Naive B cell (primary cell): ENCODE measurements around the gene USP31. TPM values are rescaled to one million over a fixed set of nuclear protein-coding genes. Genes with fewer than 3 reads are reported as not detected.

Experiments
- ATAC-seq, 2 donors: fragments of 150-1000 bp; cut with Tn5 transposase; 2 replicates each; pipeline ENCODE4 v1.10.0; 2021; ENCODE audit warnings: low read depth in 2 of 2, mild to moderate bottlenecking in 2 of 2, moderate library complexity in 2 of 2
- DNase-seq: peaks from one replicate; pipeline ENCODE4 v3.0.0; 2022
- H3K27ac Mint-ChIP-seq, 6 donors: one replicate each; pipeline ENCODE4 v1.8.0; 2020 to 2022; ENCODE audit warnings: mild to moderate bottlenecking in 6 of 6, mixed read lengths in 6 of 6, moderate library complexity in 5 of 6, inconsistent platforms in 2 of 6
- H3K27me3 Mint-ChIP-seq, 3 donors: one replicate each; pipeline ENCODE4 v1.8.0; 2021 to 2022; ENCODE audit warnings: mixed read lengths in 3 of 3, mild to moderate bottlenecking in 1 of 3
- H3K36me3 Mint-ChIP-seq, 2 donors: one replicate each; pipeline ENCODE4 v1.8.0; 2020 to 2022; ENCODE audit warnings: mixed read lengths in 2 of 2, inconsistent platforms in 1 of 2, mild to moderate bottlenecking in 1 of 2
- H3K4me1 Mint-ChIP-seq, 3 donors: one replicate each; pipeline ENCODE4 v1.8.0; 2020 to 2022; ENCODE audit warnings: mixed read lengths in 3 of 3, inconsistent platforms in 1 of 3, mild to moderate bottlenecking in 1 of 3, moderate library complexity in 1 of 3
- H3K4me3 Mint-ChIP-seq, 8 donors: one replicate each; pipeline ENCODE4 v1.8.0; 2020 to 2022; ENCODE audit warnings: mild to moderate bottlenecking in 8 of 8, mixed read lengths in 8 of 8, moderate library complexity in 8 of 8, inconsistent platforms in 2 of 8
- H3K9me3 Mint-ChIP-seq, 7 donors: one replicate each; pipeline ENCODE4 v1.8.0; 2020 to 2022; ENCODE audit warnings: mixed read lengths in 7 of 7, mild to moderate bottlenecking in 5 of 7, inconsistent platforms in 2 of 7, moderate library complexity in 1 of 7
- polyA plus RNA-seq, 6 donors: library from polyadenylated mRNA; unstranded; fragments of 300-500 nt; fragmentation: Illumina TruSeq; gene quantifications; one replicate each; pipeline ENCODE4 v1.2.3, GENCODE V29; 2021; ENCODE audit warnings: low read depth in 6 of 6

USP31 gene
- polyA plus RNA-seq, 6 donors from 2014 or later = 0.21 to 0.48 (median 0.27) TPM; not detected in 1

DNA sequence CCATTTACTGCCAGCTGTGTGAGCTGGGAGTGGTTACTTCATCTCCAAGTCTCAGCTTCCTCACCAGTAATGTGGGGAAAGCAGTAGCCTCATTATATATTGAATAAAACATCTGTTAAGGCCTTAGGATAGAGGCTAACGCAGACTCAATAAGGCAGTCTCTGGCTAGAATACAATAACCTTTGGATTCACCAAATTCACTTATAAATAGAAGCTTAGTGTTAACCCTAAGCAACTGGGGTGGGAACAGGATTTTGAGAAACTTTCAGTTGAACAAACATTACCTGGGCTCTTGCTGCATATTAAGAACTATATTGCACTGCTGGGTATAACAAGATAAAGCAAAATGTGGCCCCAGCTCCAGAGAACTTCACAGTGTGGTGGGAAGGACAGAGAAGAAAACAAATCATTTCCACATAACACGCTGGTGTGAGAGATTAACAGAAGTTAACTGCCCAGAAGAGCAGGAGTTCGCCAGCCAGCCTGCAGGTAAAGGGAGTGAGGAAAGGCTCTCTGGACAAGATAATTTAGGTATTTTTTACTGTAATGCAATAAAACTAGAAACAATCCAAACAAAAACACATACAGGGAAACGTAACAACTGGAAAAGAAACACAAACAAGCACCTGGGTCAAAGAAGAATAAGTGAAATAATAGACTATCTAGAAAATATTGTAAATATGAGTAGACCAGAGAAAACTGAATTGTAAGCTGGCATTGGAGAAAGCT lies 57.0 kb downstream of the USP31 start:
- no peak overlapping the region for H3K27ac Mint-ChIP-seq
- no peak for DNase-seq
- no peak for ATAC-seq
- no peaks in the 10 kb centered on the region for H3K9me3 Mint-ChIP-seq
- H3K4me3 Mint-ChIP-seq = no peak overlapping the region
- no peaks in the 10 kb centered on the region for H3K27me3 Mint-ChIP-seq
- peaks cover 15 to 20% of the 10 kb centered on the region in 2 donors for H3K36me3 Mint-ChIP-seq
- H3K4me1 Mint-ChIP-seq = peaks cover 0 to 11% (median 0%) of the 10 kb centered on the region in 3 donors

DNA sequence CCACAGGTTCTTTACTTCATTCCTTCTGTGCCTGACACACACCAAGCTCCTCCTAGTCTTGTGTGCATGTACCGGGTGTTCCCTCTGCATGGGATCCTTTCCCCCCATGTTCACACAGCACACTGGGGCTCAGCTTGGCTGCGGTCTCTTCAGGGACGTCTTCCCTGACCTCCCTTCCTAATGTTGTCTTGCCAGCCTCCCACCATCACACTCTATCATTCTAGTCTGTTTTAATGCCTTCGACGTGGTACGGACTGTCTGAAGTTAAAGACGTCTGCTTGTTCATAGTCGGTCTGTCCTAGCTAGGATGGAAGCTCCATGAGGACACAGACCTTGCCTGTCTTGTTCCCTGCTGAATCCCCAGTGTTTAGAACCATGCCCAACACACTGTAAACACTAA lies 60.1 kb downstream of the USP31 start:
- Mint-ChIP-seq H3K27ac (no peak overlapping the region), H3K4me1 (no peaks in the 10 kb centered on the region), H3K4me3 (peak overlapping the region in 1 of 8 donors; percentile 51), H3K36me3 (peaks cover 7 to 10% of the 10 kb centered on the region in 2 donors), H3K9me3 (no peaks in the 10 kb centered on the region), H3K27me3 (no peaks in the 10 kb centered on the region)
- ATAC-seq = no peak
- no peak for DNase-seq

DNA sequence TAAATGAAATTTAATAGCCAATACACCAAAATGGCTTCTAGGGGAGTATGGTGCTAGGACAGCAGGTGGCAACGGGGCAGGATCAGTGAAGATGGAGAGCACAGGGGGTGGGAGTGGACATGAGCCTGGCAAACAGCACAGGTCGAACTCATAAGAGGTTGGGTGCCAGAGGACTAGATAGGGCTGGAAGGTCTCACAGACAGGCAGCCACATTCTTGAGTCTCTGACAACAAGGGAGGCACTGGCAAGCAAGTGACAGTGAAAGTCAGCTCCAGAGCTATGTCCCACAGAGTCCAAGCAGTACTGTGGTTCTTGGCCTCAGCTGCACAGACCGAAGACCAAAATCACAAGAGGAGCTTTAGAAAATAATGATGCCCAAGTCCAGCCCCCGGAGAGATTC lies 61.2 kb downstream of the USP31 start:
- Mint-ChIP-seq H3K27ac (no peak overlapping the region), H3K27me3 (no peaks in the 10 kb centered on the region), H3K36me3 (peaks cover 0 to 2% of the 10 kb centered on the region in 2 donors), H3K4me1 (no peaks in the 10 kb centered on the region), H3K4me3 (no peak overlapping the region), H3K9me3 (no peaks in the 10 kb centered on the region)
- DNase-seq = no peak
- no peak for ATAC-seq

DNA sequence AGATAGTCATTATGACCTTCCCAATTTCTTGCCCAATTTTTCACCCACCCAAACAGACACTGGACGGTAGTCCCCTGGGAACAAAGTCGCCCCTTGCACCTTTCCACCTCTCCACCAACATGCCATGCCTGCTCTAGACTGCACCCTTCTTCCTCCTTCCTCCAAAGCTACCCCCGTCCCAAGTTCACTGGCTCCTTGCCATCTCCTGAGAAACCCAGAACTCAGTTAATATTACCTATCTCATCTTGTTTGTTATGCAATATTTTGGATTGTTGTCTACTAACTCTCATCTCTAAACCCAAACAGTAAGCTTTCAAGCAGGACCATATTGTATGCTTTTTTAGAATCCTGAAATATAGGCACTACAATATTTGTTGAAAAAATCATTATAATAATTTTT lies 63.3 kb downstream of the USP31 start:
- no peak for DNase-seq
- no peaks in the 10 kb centered on the region for H3K4me1 Mint-ChIP-seq
- H3K27me3 Mint-ChIP-seq = no peaks in the 10 kb centered on the region
- H3K36me3 Mint-ChIP-seq = peaks cover 4 to 8% of the 10 kb centered on the region in 2 donors
- H3K9me3 Mint-ChIP-seq = no peaks in the 10 kb centered on the region
- no peak for ATAC-seq
- H3K27ac Mint-ChIP-seq = peak overlapping the region in 2 of 6 donors; percentile 9 to 15
- no peak overlapping the region for H3K4me3 Mint-ChIP-seq

- no peak for DNase-seq
Measured at GRCh38 chr16:23082161-23082788, 67.0 kb downstream of the USP31 start.

DNA sequence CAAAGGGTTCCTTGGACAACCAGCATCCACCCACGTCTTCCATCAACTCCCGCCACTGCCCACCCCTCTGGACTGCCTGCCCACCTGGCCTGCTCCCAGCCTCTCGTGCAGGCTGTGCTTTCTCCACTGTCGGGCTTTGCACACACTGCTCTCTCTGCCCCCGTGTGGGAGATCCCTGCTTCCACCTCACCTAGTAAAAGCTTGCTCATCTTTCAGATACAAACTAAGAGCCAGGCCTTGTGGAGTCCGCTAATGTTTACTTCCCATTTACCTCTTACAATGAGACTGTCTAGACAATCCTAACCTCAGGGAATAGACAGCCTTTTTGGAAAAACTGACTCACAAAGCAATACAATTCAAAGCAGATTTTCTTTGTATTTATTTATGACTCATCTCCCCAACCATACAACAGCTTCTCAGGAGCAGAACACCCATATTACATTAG lies 67.6 kb downstream of the USP31 start:
- no peak overlapping the region for H3K27ac Mint-ChIP-seq
- H3K36me3 Mint-ChIP-seq = peaks cover 11 to 13% of the 10 kb centered on the region in 2 donors
- no peaks in the 10 kb centered on the region for H3K27me3 Mint-ChIP-seq
- H3K4me1 Mint-ChIP-seq = no peaks in the 10 kb centered on the region
- H3K4me3 Mint-ChIP-seq = no peak overlapping the region
- ATAC-seq = no peak
- H3K9me3 Mint-ChIP-seq = no peaks in the 10 kb centered on the region
- no peak for DNase-seq

More at GRCh38 chr16:23082161-23082788, 67.0 kb downstream of the USP31 start:
- Mint-ChIP-seq H3K4me3 (no peak overlapping the region), H3K27me3 (no peaks in the 10 kb centered on the region), H3K9me3 (no peaks in the 10 kb centered on the region), H3K27ac (no peak overlapping the region), H3K4me1 (no peaks in the 10 kb centered on the region), H3K36me3 (peaks cover 11 to 13% of the 10 kb centered on the region in 2 donors)
- ATAC-seq = no peak

- ATAC-seq = no peak
- Mint-ChIP-seq H3K36me3 (peaks cover 11 to 13% of the 10 kb centered on the region in 2 donors), H3K9me3 (no peaks in the 10 kb centered on the region), H3K27ac (no peak overlapping the region), H3K4me3 (no peak overlapping the region), H3K4me1 (no peaks in the 10 kb centered on the region), H3K27me3 (no peaks in the 10 kb centered on the region)
- no peak for DNase-seq
Measured at GRCh38 chr16:23080747-23081146, 68.5 kb downstream of the USP31 start.

GRCh38 chr16:23080329-23080728 lies 68.9 kb downstream of the USP31 start:
- no peaks in the 10 kb centered on the region for H3K9me3 Mint-ChIP-seq
- DNase-seq (no peak), ATAC-seq (no peak)
- peaks cover 11 to 13% of the 10 kb centered on the region in 2 donors for H3K36me3 Mint-ChIP-seq
- no peaks in the 10 kb centered on the region for H3K4me1 Mint-ChIP-seq
- no peaks in the 10 kb centered on the region for H3K27me3 Mint-ChIP-seq
- H3K27ac Mint-ChIP-seq = no peak overlapping the region
- no peak overlapping the region for H3K4me3 Mint-ChIP-seq

- H3K36me3 Mint-ChIP-seq = peaks cover 13 to 14% of the 10 kb centered on the region in 2 donors
- no peaks in the 10 kb centered on the region for H3K27me3 Mint-ChIP-seq
Measured at GRCh38 chr16:23079675-23080301, 69.5 kb downstream of the USP31 start.

DNA sequence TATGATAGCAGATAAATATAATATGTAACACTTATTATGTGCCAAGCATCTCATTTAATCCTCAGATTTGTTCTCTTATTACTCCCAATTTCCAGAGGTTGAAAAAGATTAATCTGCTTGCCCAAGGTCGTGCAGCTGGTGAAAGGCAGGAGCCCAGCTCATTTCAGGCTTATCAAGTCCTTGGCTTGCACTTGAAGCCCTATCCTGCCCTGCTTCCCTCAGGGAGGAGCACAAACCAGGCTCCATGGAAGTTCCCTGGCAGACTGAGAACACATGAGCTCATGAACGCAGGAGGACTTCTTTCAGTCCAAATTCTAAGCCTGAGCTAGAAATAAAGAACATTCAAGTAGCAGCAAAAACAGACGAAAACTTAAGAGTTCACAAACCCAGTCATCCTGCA lies 74.8 kb downstream of the USP31 start:
- DNase-seq (no peak), ATAC-seq (no peak)
- Mint-ChIP-seq H3K36me3 (peaks cover 5 to 12% of the 10 kb centered on the region in 2 donors), H3K4me3 (no peak overlapping the region), H3K27me3 (no peaks in the 10 kb centered on the region), H3K9me3 (no peaks in the 10 kb centered on the region), H3K4me1 (no peaks in the 10 kb centered on the region), H3K27ac (no peak overlapping the region)

More at GRCh38 chr16:23079675-23080301, 69.5 kb downstream of the USP31 start:
- no peak overlapping the region for H3K27ac Mint-ChIP-seq
- no peaks in the 10 kb centered on the region for H3K9me3 Mint-ChIP-seq
- ATAC-seq (no peak), DNase-seq (no peak)
- H3K4me3 Mint-ChIP-seq = no peak overlapping the region
- H3K4me1 Mint-ChIP-seq = no peaks in the 10 kb centered on the region

GRCh38 chr16:23072769-23073549 lies 76.3 kb downstream of the USP31 start:
- H3K27me3 Mint-ChIP-seq = no peaks in the 10 kb centered on the region
- ATAC-seq (no peak), DNase-seq (no peak)
- H3K36me3 Mint-ChIP-seq = peaks cover 0 to 13% of the 10 kb centered on the region in 2 donors
- no peaks in the 10 kb centered on the region for H3K9me3 Mint-ChIP-seq
- no peaks in the 10 kb centered on the region for H3K4me1 Mint-ChIP-seq
- peak overlapping the region in 1 of 6 donors; percentile 12 for H3K27ac Mint-ChIP-seq
- no peak overlapping the region for H3K4me3 Mint-ChIP-seq

GRCh38 chr16:23072084-23072599 lies 77.1 kb downstream of the USP31 start:
- DNase-seq (no peak), ATAC-seq (no peak)
- H3K4me1 Mint-ChIP-seq = no peaks in the 10 kb centered on the region
- peaks cover 0 to 13% of the 10 kb centered on the region in 2 donors for H3K36me3 Mint-ChIP-seq
- no peak overlapping the region for H3K4me3 Mint-ChIP-seq
- no peaks in the 10 kb centered on the region for H3K27me3 Mint-ChIP-seq
- H3K27ac Mint-ChIP-seq = no peak overlapping the region
- H3K9me3 Mint-ChIP-seq = no peaks in the 10 kb centered on the region
